GM18868 (cell line): ENCODE measurements around the gene PID1.

Experiments used
- ATAC-seq: cut with Tn5 transposase; IDR thresholded peaks from one replicate; pipeline ENCODE4 v1.9.1; 2021; ENCODE audit warnings: mild to moderate bottlenecking, moderate library complexity; ENCODE audit not compliant: unreplicated experiment

Gene PID1

GRCh38 chr2:229037621-229038020 lies 233.5 kb downstream of the PID1 start:
- ATAC-seq, result no peak

- ATAC-seq, result no peak
Measured at GRCh38 chr2:229033816-229034215, 237.3 kb downstream of the PID1 start.

- no peak for ATAC-seq
Measured at GRCh38 chr2:229032608-229033234, 238.4 kb downstream of the PID1 start.

- ATAC-seq, result no peak
Measured at GRCh38 chr2:229027353-229028105, 243.6 kb downstream of the PID1 start.

- ATAC-seq, result no peak
Measured at GRCh38 chr2:229025653-229026052, 245.4 kb downstream of the PID1 start.

GRCh38 chr2:229022652-229023051 lies 248.4 kb downstream of the PID1 start:
- no peak for ATAC-seq

GRCh38 chr2:229022071-229022470 lies 249.0 kb downstream of the PID1 start:
- ATAC-seq, result no peak

GRCh38 chr2:229009816-229010215 lies 261.3 kb downstream of the PID1 start:
- ATAC-seq, result no peak

GRCh38 chr2:229003256-229003655 lies 267.8 kb downstream of the PID1 start:
- no peak for ATAC-seq

- ATAC-seq, result no peak
Measured at GRCh38 chr2:229001196-229001595, 269.9 kb downstream of the PID1 start.

GRCh38 chr2:228999326-228999725 lies 271.8 kb downstream of the PID1 start:
- ATAC-seq, result no peak

- ATAC-seq, result no peak
Measured at GRCh38 chr2:228988786-228989185, 282.3 kb downstream of the PID1 start.

- ATAC-seq, result no peak
Measured at GRCh38 chr2:228987441-228988155, 283.5 kb downstream of the PID1 start.

- no peak for ATAC-seq
Measured at GRCh38 chr2:228986961-228987360, 284.1 kb downstream of the PID1 start.

- ATAC-seq, result no peak
Measured at GRCh38 chr2:228983700-228984099, 287.4 kb downstream of the PID1 start.

GRCh38 chr2:228974169-228974568 lies 296.9 kb downstream of the PID1 start:
- ATAC-seq, result no peak
